Common myeloid progenitor, CD34-positive (primary cell): ENCODE measurements around the gene CLSTN2.

ENCODE experiments used
- CTCF ChIA-PET: fragments of 350-600 bp; sonication (Branson Sonifier 250); formaldehyde crosslinking; loops from one replicate; lab custom pipeline; 2021; ENCODE audit warnings: antibody characterized with exemption; lab: Charles Lee
- POLR2A ChIA-PET: fragments of 350-600 bp; sonication (Branson Sonifier 250); formaldehyde crosslinking; loops from one replicate; lab custom pipeline; 2021; ENCODE audit warnings: antibody characterized with exemption; lab: Charles Lee
- DNase-seq, 3 donors: peaks; one replicate each; pipeline versions ENCODE4 v3.0.0 to v3.0.0-alpha.2; 2013
- H3K27ac ChIP-seq, 2 experiments: 1 replicate in 1 of 2; 2 replicates in 1 of 2; pipeline ENCODE4 v1.7.0; 2013; ENCODE audit warnings: inconsistent platforms in 2 of 2, low read length in 2 of 2, mild to moderate bottlenecking in 2 of 2, low read depth in 1 of 2, moderate library complexity in 1 of 2; ENCODE audit not compliant: severe bottlenecking in 2 of 2, insufficient read depth in 1 of 2, poor library complexity in 1 of 2
- H3K27me3 ChIP-seq, 5 experiments: replicated peaks in 2 of 5; 1 replicate in 3 of 5; 2 replicates in 2 of 5; pipeline versions ENCODE4 v1.6.1 to v1.7.0; 2013; ENCODE audit warnings: low read length in 4 of 5, mild to moderate bottlenecking in 2 of 5, moderate library complexity in 2 of 5, inconsistent platforms in 1 of 5; ENCODE audit not compliant: insufficient read depth in 5 of 5, control insufficient read depth in 4 of 5
- H3K36me3 ChIP-seq, 4 experiments: 1 replicate in 2 of 4; 2 replicates in 2 of 4; pipeline versions ENCODE4 v1.6.1 to v1.7.0; 2013; ENCODE audit warnings: low read length in 3 of 4, control low read depth in 1 of 4, mild to moderate bottlenecking in 1 of 4; ENCODE audit not compliant: control insufficient read depth in 4 of 4, insufficient read depth in 4 of 4
- H3K4me1 ChIP-seq, 4 experiments: 1 replicate in 3 of 4; 2 replicates in 1 of 4; pipeline versions ENCODE4 v1.6.1 to v1.7.1; 2013; ENCODE audit warnings: low read length in 3 of 4, mild to moderate bottlenecking in 3 of 4, control low read depth in 1 of 4, inconsistent platforms in 1 of 4, moderate library complexity in 1 of 4; ENCODE audit not compliant: control insufficient read depth in 4 of 4, insufficient read depth in 4 of 4; ENCODE audit errors: control extremely low read depth in 1 of 4
- H3K4me3 ChIP-seq, 7 experiments: 1 replicate in 4 of 7; 2 replicates in 3 of 7; pipeline versions ENCODE4 v1.5.1 to v1.7.0; 2013; ENCODE audit warnings: mild to moderate bottlenecking in 7 of 7, low read length in 6 of 7, moderate library complexity in 6 of 7, inconsistent platforms in 2 of 7, low read depth in 2 of 7, control low read depth in 1 of 7; ENCODE audit not compliant: insufficient read depth in 4 of 7, control insufficient read depth in 1 of 7; ENCODE audit errors: extremely low read depth in 1 of 7
- H3K9me3 ChIP-seq, 5 experiments: 1 replicate in 4 of 5; 2 replicates in 1 of 5; pipeline versions ENCODE4 v1.6.1 to v1.7.1; 2013; ENCODE audit warnings: low read length in 4 of 5, mild to moderate bottlenecking in 2 of 5, inconsistent platforms in 1 of 5, low read depth in 1 of 5, moderate library complexity in 1 of 5; ENCODE audit not compliant: control insufficient read depth in 4 of 5, insufficient read depth in 2 of 5; ENCODE audit errors: control extremely low read depth in 1 of 5
- WGBS: methylation state at CpG from one replicate; pipeline ENCODE4 v1.1.5; 2013; ENCODE audit not compliant: insufficient coverage; 5-methylcytosine and 5-hydroxymethylcytosine counted together

CLSTN2 gene

DNA sequence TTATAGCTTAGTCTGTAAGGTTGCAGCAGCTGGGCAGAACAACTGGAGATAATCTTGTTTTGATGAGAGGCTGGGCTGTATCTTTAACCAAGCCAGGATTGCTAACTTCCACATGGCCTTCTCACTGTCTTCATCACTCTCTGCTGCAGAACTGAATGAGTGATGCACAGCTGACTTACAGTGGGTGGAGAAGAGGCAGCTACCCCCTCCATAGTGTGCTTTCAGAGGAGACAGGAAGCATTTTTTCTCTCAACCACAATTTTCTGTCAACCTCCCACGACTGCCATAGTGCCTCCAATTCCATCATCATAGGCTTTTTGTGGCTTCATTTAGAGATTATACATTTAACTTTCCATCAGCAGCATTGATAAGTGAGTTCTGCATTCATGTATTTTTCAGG is 168.2 kb downstream of the CLSTN2 start:
- Histone ChIP-seq H3K27me3 (peaks cover 0 to 2% (median 0%) of the 10 kb centered on the region in 5 experiments), H3K4me3 (no peak overlapping the region), H3K36me3 (no peaks in the 10 kb centered on the region), H3K4me1 (no peaks in the 10 kb centered on the region), H3K27ac (no peak overlapping the region), H3K9me3 (peaks cover 0 to 3% (median 0%) of the 10 kb centered on the region in 5 experiments)
- no peak for DNase-seq
- no CpG with 5 or more reads among the region's 1 CpG for WGBS
- ChIA-PET CTCF (no interaction called here), POLR2A (no interaction called here)

DNA sequence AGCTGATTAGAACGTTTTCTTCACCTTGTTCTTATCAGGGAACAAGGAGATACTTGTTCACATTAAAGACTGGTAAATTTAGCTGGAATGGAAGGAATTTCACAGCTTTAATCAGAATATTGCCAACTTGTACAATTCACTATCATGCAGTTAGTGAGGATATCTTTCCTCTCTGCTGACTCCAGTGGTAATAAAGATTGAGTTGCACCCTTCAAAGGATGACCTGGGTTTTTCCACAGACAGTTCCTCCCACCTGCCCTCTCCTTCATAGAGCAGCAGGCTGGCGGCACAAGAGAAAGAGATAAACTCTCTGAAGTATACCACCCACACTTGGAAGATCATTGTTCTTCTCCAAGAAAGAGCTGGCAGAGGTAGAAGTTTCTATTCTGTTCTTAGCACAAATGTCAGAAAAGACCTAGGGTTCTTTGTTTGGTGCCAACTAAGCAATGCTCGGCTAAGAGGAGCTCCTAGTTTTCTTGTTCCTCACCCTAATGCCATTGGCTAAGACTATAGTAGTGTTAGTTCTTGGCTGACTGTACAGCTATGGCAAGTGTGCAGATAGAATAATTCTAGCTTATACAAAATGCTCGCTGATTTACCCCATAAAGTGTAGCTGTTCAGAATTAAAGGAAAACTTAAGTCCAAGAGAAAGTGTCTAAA is 169.1 kb downstream of the CLSTN2 start:
- H3K4me3 ChIP-seq = no peak overlapping the region
- H3K36me3 ChIP-seq = no peaks in the 10 kb centered on the region
- H3K9me3 ChIP-seq = peaks cover 0 to 3% (median 0%) of the 10 kb centered on the region in 5 experiments
- DNase-seq = no peak
- WGBS = 100% methylated on average over 1 of the region's 4 CpGs
- H3K27me3 ChIP-seq = no peaks in the 10 kb centered on the region
- ChIA-PET POLR2A (no interaction called here), CTCF (interaction anchor here (1.1 kb wide), 1 partner anchor 149 kb away, joined by 3 read pairs; no protein-coding TSS in a partner anchor)
- H3K4me1 ChIP-seq = no peaks in the 10 kb centered on the region
- H3K27ac ChIP-seq = no peak overlapping the region

DNA sequence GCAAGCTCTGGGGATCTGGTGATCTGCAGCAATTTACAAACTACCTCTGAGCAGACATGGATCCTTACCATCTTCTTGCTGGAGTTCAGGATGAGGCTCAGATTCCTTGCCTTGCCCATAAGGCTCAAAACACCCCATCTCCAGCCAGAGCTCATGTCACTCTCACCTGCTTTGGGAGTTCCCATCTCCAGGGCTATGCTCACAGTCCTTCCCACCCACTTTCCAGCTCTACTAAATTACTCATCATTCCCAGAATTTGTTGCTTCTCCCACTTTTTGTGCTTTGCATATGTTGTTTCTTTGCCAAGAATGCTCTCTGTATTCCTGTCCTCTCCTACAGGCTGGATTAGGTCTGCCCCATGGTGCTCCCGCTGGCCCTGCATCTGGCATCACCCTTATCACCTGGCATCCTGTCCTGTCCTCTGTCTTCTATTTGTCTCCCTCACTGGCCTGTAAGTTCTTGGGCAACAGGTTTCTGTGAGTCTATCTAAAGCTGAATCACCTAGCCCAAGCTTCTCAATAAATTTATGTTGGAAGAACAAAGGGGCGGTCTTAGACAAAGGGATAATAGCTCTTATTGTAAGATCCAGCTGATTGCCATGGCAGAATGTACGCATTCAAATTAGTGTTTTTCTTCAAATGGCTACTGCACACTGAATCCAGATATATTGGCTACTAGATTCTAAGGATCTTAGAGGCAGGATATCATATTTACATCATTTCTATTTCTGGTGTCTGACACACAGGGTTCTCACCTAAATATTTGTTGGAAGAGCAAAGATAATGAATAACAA is 179.2 kb downstream of the CLSTN2 start:
- WGBS = 100% methylated on average over 3 of the region's 3 CpGs
- Histone ChIP-seq H3K4me1 (no peaks in the 10 kb centered on the region), H3K27me3 (peaks cover 0 to 3% (median 0%) of the 10 kb centered on the region in 5 experiments), H3K9me3 (no peaks in the 10 kb centered on the region), H3K36me3 (no peaks in the 10 kb centered on the region), H3K4me3 (no peak overlapping the region), H3K27ac (no peak overlapping the region)
- no peak for DNase-seq
- ChIA-PET POLR2A (no interaction called here), CTCF (no interaction called here)

DNA sequence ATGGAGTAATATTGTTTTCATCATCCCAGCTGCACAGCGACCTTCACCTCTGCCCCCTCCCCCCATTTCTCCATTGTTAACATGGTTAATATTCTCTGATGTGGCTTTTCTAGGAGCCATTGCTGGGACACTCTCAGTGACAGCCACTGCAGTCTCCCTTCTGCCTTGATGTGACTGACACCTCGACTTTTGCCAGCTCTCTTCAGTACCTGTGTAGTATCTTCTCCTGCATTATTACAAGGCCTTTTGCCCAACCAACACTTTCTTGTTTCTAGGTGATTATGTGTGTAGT is 179.8 kb downstream of the CLSTN2 start:
- Histone ChIP-seq H3K4me3 (no peak overlapping the region), H3K27ac (no peak overlapping the region), H3K9me3 (no peaks in the 10 kb centered on the region), H3K4me1 (no peaks in the 10 kb centered on the region), H3K27me3 (peaks cover 0 to 3% (median 0%) of the 10 kb centered on the region in 5 experiments), H3K36me3 (no peaks in the 10 kb centered on the region)
- DNase-seq = no peak
- ChIA-PET CTCF (no interaction called here), POLR2A (no interaction called here)
- no CpG with 5 or more reads among the region's 2 CpGs for WGBS

DNA sequence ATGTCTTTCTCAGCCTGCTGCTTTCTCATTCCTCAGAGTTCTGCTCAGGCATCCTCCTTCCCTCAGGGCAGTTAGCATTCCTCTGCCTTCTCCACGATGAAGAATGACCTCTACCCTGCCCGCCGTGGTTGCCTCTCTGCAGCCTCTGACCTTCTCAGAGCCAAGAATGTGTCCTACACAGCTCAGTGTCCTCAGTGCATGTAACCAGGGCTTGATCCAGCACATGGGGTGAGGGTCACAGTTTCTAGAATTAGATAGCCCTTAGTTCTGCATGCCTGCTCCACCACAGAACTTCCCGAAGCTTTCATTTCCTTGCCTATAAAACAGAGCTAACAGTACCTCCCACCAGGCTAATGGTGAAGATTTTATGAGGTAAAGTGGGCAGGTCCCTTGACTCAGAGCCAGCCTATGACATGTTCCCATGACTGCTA is 182.1 kb downstream of the CLSTN2 start:
- DNase-seq = no peak
- Histone ChIP-seq H3K4me1 (no peaks in the 10 kb centered on the region), H3K4me3 (no peak overlapping the region), H3K36me3 (no peaks in the 10 kb centered on the region), H3K27ac (no peak overlapping the region), H3K9me3 (no peaks in the 10 kb centered on the region), H3K27me3 (peaks cover 0 to 5% (median 0%) of the 10 kb centered on the region in 5 experiments)
- CTCF ChIA-PET = interaction anchor here (1.0 kb wide), 1 partner anchor 12 kb away, joined by 3 read pairs; no protein-coding TSS in a partner anchor
- POLR2A ChIA-PET = no interaction called here
- WGBS = 57% methylated on average over 4 of the region's 4 CpGs

DNA sequence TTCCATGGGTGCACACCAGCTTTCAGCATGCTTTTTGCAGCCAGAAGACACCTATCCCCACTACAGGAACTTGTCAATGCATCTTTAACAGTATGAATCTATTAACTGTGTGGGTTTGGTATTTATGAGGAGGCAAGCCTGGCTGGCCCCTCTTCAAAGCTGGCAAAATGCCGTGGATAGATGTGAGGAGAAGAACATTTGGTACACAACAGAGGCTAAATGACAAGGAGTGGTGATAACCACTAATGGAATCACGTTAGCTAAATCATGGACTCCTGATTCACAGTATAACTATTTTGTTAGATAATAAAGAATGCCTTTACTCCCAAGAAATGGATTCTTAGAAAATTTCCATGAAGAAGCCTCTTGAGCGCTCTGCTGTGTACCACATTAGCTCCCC is 187.2 kb downstream of the CLSTN2 start:
- CTCF ChIA-PET = interaction anchor here (0.5 kb wide), 1 partner anchor 861 kb away, joined by 3 read pairs; no protein-coding TSS in a partner anchor

DNA sequence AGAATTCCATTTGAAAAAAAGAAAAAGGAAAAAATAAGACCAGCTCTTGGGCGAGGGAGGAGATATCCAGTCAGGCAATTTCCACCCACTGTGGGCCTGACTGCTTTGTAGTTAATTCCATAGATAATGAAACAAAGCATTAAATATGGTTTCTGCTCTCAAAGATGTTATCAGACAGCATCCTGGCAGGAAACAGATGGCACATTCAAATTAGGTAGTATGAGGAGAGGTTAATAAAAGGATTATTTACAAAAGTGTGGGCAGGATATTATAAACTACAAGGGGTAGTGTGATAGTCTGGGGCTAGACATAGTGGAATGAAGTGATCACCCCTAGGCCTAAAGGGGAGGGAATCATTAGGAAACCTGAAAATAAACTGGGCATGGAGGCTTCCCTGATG is 193.2 kb downstream of the CLSTN2 start:
- WGBS = no CpG with 5 or more reads among the region's 1 CpG
- DNase-seq = peak; percentile 63 to 93 (median 87)
- ChIA-PET POLR2A (interaction anchor here (0.5 kb wide), 1 partner anchor 1533 kb away, joined by 4 read pairs; no protein-coding TSS in a partner anchor), CTCF (interaction anchor here (0.8 to 2.3 kb wide), 9 partner anchors 9 to 192 kb away, joined by 3 to 13 read pairs (median 3); no protein-coding TSS in a partner anchor)
- Histone ChIP-seq H3K27ac (peak overlapping the region in 1 of 2 experiments; percentile 12), H3K4me3 (peak overlapping the region in 1 of 7 experiments; percentile 11), H3K27me3 (no peaks in the 10 kb centered on the region), H3K9me3 (no peaks in the 10 kb centered on the region), H3K36me3 (no peaks in the 10 kb centered on the region), H3K4me1 (peaks cover 0 to 23% (median 8%) of the 10 kb centered on the region in 4 experiments)

More for the DNA sequence above, 187.2 kb downstream of the CLSTN2 start:
- no peak for DNase-seq
- Histone ChIP-seq H3K4me3 (no peak overlapping the region), H3K27me3 (peaks cover 0 to 2% (median 0%) of the 10 kb centered on the region in 5 experiments), H3K36me3 (no peaks in the 10 kb centered on the region), H3K4me1 (peaks cover 0 to 7% (median 1%) of the 10 kb centered on the region in 4 experiments), H3K9me3 (peaks cover 0 to 1% (median 0%) of the 10 kb centered on the region in 5 experiments), H3K27ac (no peak overlapping the region)
- POLR2A ChIA-PET = no interaction called here
- 90% methylated on average over 2 of the region's 3 CpGs for WGBS
